ENCODE measurements around the gene CASK. TPM values are rescaled to one million over a fixed set of nuclear protein-coding genes. Genes with fewer than 3 reads are reported as not detected.

Gene CASK
- total and polyA plus RNA-seq, 4 donors = 10.6 to 51.1 (median 26.0) TPM

- 45 to 58% methylated on average over 12 of the region's 12 CpGs for WGBS, 2 donors
- ATAC-seq (ENCODE audit: low FRiP score) (no peak), DNase-seq (no peak)
- no peaks in the 10 kb centered on the region for H3K4me1 ChIP-seq (ENCODE audit: control insufficient read depth in 1 of 2, insufficient read depth in 2 of 2, low read length in 2 of 2)
- H3K27ac ChIP-seq (ENCODE audit: low read depth in 1 of 2, low read length in 2 of 2) = no peak overlapping the region
- H3K9me3 ChIP-seq (ENCODE audit: control insufficient read depth, low read length) = no peaks in the 10 kb centered on the region
- no peaks in the 10 kb centered on the region for H3K27me3 ChIP-seq (ENCODE audit: control insufficient read depth in 1 of 2, insufficient read depth in 2 of 2, low read length in 1 of 2)
- H3K36me3 ChIP-seq (ENCODE audit: control insufficient read depth in 1 of 2, insufficient read depth in 2 of 2, low read length in 1 of 2) = no peaks in the 10 kb centered on the region
- intact Hi-C loops (cut with DNase I) = no loop called here
- no peak overlapping the region for H3K4me3 ChIP-seq (ENCODE audit: low read length in 2 of 2)
Measured at GRCh38 chrX:41491267-41492004, 431.9 kb downstream of the CASK start.

GRCh38 chrX:41490446-41490845 lies 432.9 kb downstream of the CASK start:
- Histone ChIP-seq H3K9me3 (ENCODE audit: control insufficient read depth, low read length) (no peaks in the 10 kb centered on the region), H3K27ac (ENCODE audit: low read depth in 1 of 2, low read length in 2 of 2) (no peak overlapping the region), H3K4me3 (ENCODE audit: low read length in 2 of 2) (no peak overlapping the region), H3K4me1 (ENCODE audit: control insufficient read depth in 1 of 2, insufficient read depth in 2 of 2, low read length in 2 of 2) (no peaks in the 10 kb centered on the region), H3K27me3 (ENCODE audit: control insufficient read depth in 1 of 2, insufficient read depth in 2 of 2, low read length in 1 of 2) (no peaks in the 10 kb centered on the region), H3K36me3 (ENCODE audit: control insufficient read depth in 1 of 2, insufficient read depth in 2 of 2, low read length in 1 of 2) (no peaks in the 10 kb centered on the region)
- WGBS, 2 donors = 84 to 90% methylated on average over 3 of the region's 3 CpGs
- intact Hi-C loops (cut with DNase I) = no loop called here
- no peak for ATAC-seq (ENCODE audit: low FRiP score)
- no peak for DNase-seq

DNA sequence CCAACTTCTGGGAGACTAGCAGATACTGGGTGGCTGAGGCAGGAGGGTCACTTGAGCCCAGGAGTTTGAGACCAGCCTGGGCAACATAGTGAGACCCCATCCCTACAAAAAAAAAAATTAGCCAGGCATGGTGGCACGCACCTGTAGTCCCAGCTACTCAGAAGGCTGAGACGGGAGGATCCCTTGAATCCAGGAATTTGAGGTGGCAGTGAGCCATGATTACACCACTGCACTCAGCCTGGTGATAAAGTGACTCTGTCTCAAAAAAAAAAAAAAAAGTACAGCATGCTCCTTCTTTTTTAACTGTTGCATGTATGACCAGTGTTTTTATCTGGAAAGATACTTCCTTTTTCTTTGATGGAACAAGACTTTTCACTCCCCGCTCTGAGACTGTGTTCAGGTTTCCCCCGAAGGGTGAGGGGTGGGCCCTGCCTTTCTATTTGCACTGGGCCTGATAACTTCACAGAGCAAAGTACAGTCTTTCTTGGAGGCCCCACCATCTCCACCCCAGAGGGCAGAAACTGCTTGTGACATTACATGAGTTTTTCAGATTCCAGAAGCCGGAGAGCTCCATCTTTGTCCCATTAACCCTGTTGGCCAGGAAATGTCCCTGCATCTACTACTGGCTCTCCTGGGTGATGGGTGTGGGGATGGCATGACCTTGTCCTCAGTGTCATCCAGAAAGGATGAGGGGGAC lies 441.1 kb downstream of the CASK start:
- Histone ChIP-seq H3K9me3 (ENCODE audit: control insufficient read depth, low read length) (no peaks in the 10 kb centered on the region), H3K4me3 (ENCODE audit: low read length in 2 of 2) (no peak overlapping the region), H3K4me1 (ENCODE audit: control insufficient read depth in 1 of 2, insufficient read depth in 2 of 2, low read length in 2 of 2) (peaks cover 0 to 2% of the 10 kb centered on the region in 2 donors), H3K27me3 (ENCODE audit: control insufficient read depth in 1 of 2, insufficient read depth in 2 of 2, low read length in 1 of 2) (no peaks in the 10 kb centered on the region), H3K27ac (ENCODE audit: low read depth in 1 of 2, low read length in 2 of 2) (no peak overlapping the region), H3K36me3 (ENCODE audit: control insufficient read depth in 1 of 2, insufficient read depth in 2 of 2, low read length in 1 of 2) (no peaks in the 10 kb centered on the region)
- WGBS, 2 donors = 71 to 74% methylated on average over 5 of the region's 5 CpGs
- intact Hi-C loops (cut with DNase I) = no loop called here
- DNase-seq (no peak), ATAC-seq (ENCODE audit: low FRiP score) (no peak)

DNA sequence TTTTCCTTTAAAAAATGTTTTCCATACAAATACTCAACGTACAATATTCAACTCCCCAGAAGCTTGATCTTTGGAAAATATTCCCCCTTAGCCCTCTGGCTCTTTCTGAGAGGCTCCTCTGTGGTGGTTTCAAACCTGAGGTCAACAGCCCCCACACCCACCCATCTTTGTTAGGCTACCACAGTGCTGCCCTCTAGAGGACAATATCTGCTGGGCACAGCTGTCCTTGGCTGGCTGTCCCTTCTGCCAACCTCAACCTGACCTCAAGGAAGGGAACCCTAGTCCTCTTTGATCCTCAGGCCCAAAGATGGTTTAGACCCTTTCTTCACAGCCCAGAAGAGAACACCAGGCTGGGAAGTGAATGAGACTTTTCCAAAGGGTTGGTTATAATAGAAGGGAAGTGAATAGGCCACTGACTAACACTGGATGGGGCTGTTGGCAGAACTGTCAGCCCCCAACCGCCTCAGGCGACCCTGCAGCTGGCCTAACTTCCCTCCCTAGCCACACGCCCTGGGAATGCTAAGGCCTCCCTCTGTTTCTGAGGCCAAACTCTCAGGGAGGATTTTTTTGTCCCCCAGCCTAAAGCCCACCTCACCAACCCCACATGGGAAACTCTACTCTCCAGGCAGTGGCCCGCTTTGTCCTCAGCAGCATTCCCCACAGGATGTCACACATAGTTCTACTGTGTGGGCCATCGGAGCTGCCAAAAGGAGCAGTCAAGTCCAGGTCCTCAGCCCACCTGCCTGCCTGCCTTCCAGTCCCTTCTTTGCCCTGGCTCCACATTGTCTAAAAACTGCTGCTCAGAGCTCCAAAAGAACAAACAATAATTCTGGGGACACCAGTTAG lies 441.9 kb downstream of the CASK start:
- H3K27ac ChIP-seq (ENCODE audit: low read depth in 1 of 2, low read length in 2 of 2) = no peak overlapping the region
- no peak overlapping the region for H3K4me3 ChIP-seq (ENCODE audit: low read length in 2 of 2)
- ATAC-seq (ENCODE audit: low FRiP score) (no peak), DNase-seq (no peak)
- no peaks in the 10 kb centered on the region for H3K36me3 ChIP-seq (ENCODE audit: control insufficient read depth in 1 of 2, insufficient read depth in 2 of 2, low read length in 1 of 2)
- intact Hi-C loops (cut with DNase I) = no loop called here
- no peaks in the 10 kb centered on the region for H3K27me3 ChIP-seq (ENCODE audit: control insufficient read depth in 1 of 2, insufficient read depth in 2 of 2, low read length in 1 of 2)
- 76 to 90% methylated on average over 6 of the region's 6 CpGs for WGBS, 2 donors
- peaks cover 0 to 2% of the 10 kb centered on the region in 2 donors for H3K4me1 ChIP-seq (ENCODE audit: control insufficient read depth in 1 of 2, insufficient read depth in 2 of 2, low read length in 2 of 2)
- no peaks in the 10 kb centered on the region for H3K9me3 ChIP-seq (ENCODE audit: control insufficient read depth, low read length)

DNA sequence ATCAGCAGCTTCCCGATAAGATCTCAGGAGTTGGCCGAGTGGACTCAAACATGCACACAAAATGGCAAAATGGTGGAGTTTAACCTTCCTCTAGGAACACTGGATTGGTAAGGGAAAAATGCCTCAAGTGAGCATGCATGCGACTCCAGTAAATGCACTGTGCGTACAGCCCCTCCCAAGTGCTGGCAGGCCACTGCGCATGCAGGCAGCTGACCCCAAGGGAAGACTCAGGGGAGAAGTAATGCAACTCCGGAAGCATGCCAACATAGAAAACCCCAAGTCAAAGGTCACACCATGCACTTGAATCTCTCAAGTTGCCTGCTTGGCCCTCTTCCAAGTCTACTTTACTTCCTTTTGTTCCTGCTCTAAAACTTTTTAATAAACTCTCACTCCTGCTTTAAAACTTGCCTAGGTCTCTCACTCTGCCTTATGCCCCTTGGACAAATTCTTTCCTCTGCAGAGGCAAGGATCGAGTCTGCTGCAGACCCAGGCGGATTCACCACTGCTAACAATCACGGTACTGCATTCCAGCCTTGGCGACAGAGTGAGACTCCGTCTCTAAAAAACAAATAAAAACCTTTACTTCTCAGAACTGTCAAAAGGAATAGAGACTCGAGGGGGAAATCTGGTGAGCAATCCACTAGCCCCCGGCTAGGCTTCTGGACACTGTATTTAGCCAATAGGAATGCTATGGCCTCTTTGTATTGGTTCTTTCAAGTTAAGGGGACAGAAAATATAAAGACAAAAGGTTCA lies 442.7 kb downstream of the CASK start:
- no peak for DNase-seq
- Histone ChIP-seq H3K27ac (ENCODE audit: low read depth in 1 of 2, low read length in 2 of 2) (no peak overlapping the region), H3K36me3 (ENCODE audit: control insufficient read depth in 1 of 2, insufficient read depth in 2 of 2, low read length in 1 of 2) (no peaks in the 10 kb centered on the region), H3K4me3 (ENCODE audit: low read length in 2 of 2) (no peak overlapping the region), H3K27me3 (ENCODE audit: control insufficient read depth in 1 of 2, insufficient read depth in 2 of 2, low read length in 1 of 2) (no peaks in the 10 kb centered on the region), H3K9me3 (ENCODE audit: control insufficient read depth, low read length) (no peaks in the 10 kb centered on the region), H3K4me1 (ENCODE audit: control insufficient read depth in 1 of 2, insufficient read depth in 2 of 2, low read length in 2 of 2) (peaks cover 0 to 2% of the 10 kb centered on the region in 2 donors)
- ATAC-seq (ENCODE audit: low FRiP score) = no peak
- intact Hi-C loops (cut with DNase I) = no loop called here
- 88 to 93% methylated on average over 13 of the region's 13 CpGs for WGBS, 2 donors

- H3K4me3 ChIP-seq (ENCODE audit: low read length in 2 of 2) = no peak overlapping the region
- peaks cover 0 to 2% of the 10 kb centered on the region in 2 donors for H3K4me1 ChIP-seq (ENCODE audit: control insufficient read depth in 1 of 2, insufficient read depth in 2 of 2, low read length in 2 of 2)
- H3K9me3 ChIP-seq (ENCODE audit: control insufficient read depth, low read length) = no peaks in the 10 kb centered on the region
- ATAC-seq (ENCODE audit: low FRiP score) = no peak
- no peaks in the 10 kb centered on the region for H3K27me3 ChIP-seq (ENCODE audit: control insufficient read depth in 1 of 2, insufficient read depth in 2 of 2, low read length in 1 of 2)
- intact Hi-C loops (cut with DNase I) = no loop called here
- no peaks in the 10 kb centered on the region for H3K36me3 ChIP-seq (ENCODE audit: control insufficient read depth in 1 of 2, insufficient read depth in 2 of 2, low read length in 1 of 2)
- 15 to 25% methylated on average over 6 of the region's 6 CpGs for WGBS, 2 donors
- no peak for DNase-seq
- H3K27ac ChIP-seq (ENCODE audit: low read depth in 1 of 2, low read length in 2 of 2) = no peak overlapping the region
Measured at GRCh38 chrX:41478381-41478911, 444.9 kb downstream of the CASK start.

GRCh38 chrX:41475591-41476241 lies 447.6 kb downstream of the CASK start:
- no peaks in the 10 kb centered on the region for H3K27me3 ChIP-seq (ENCODE audit: control insufficient read depth in 1 of 2, insufficient read depth in 2 of 2, low read length in 1 of 2)
- no peaks in the 10 kb centered on the region for H3K9me3 ChIP-seq (ENCODE audit: control insufficient read depth, low read length)
- H3K4me1 ChIP-seq (ENCODE audit: control insufficient read depth in 1 of 2, insufficient read depth in 2 of 2, low read length in 2 of 2) = peaks cover 0 to 2% of the 10 kb centered on the region in 2 donors
- H3K27ac ChIP-seq (ENCODE audit: low read depth in 1 of 2, low read length in 2 of 2) = no peak overlapping the region
- no peak for ATAC-seq (ENCODE audit: low FRiP score)
- no peaks in the 10 kb centered on the region for H3K36me3 ChIP-seq (ENCODE audit: control insufficient read depth in 1 of 2, insufficient read depth in 2 of 2, low read length in 1 of 2)
- no peak for DNase-seq
- intact Hi-C loops (cut with DNase I) = no loop called here
- H3K4me3 ChIP-seq (ENCODE audit: low read length in 2 of 2) = no peak overlapping the region
- 44 to 73% methylated on average over 12 of the region's 12 CpGs for WGBS, 2 donors

DNA sequence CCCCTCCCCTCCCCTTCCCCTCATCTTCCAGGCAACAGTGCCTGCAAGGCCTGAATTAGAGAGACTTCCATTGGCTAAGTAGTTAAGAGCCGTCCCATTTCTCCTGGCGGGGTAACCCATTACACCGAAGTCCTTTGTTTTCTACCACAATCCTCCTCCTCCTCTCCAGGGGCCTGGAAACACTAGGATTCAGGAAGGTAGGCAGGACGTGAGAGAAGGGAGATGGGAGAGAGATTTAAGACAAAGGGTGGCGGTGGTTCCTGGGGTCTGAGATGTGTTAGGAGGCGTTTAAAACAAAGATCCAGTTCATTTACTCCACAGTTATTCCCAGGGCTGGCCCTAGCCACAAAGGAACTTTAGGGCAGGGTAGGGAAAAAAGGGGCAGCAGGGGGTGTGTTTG lies 448.2 kb downstream of the CASK start:
- ATAC-seq (ENCODE audit: low FRiP score) (no peak), DNase-seq (no peak)
- H3K4me3 ChIP-seq (ENCODE audit: low read length in 2 of 2) = no peak overlapping the region
- no peaks in the 10 kb centered on the region for H3K36me3 ChIP-seq (ENCODE audit: control insufficient read depth in 1 of 2, insufficient read depth in 2 of 2, low read length in 1 of 2)
- H3K27ac ChIP-seq (ENCODE audit: low read depth in 1 of 2, low read length in 2 of 2) = no peak overlapping the region
- peaks cover 0 to 2% of the 10 kb centered on the region in 2 donors for H3K4me1 ChIP-seq (ENCODE audit: control insufficient read depth in 1 of 2, insufficient read depth in 2 of 2, low read length in 2 of 2)
- H3K27me3 ChIP-seq (ENCODE audit: control insufficient read depth in 1 of 2, insufficient read depth in 2 of 2, low read length in 1 of 2) = no peaks in the 10 kb centered on the region
- 57 to 87% methylated on average over 6 of the region's 6 CpGs for WGBS, 2 donors
- no peaks in the 10 kb centered on the region for H3K9me3 ChIP-seq (ENCODE audit: control insufficient read depth, low read length)
- intact Hi-C loops (cut with DNase I) = no loop called here

Measured in aorta (tissue), 5 donors.